IMR-90 (cell line): ENCODE data around the gene THRAP3. TPM values are rescaled to one million over a fixed set of nuclear protein-coding genes. Genes with fewer than 3 reads are reported as not detected.
A peak's percentile ranks its signal among the peaks of the same experiment; 100 is the strongest.

Source experiments
- ATAC-seq: fragments of 200-7000 bp; cut with Tn5 transposase; 2 replicates; pipeline ENCODE4 v1.9.1; 2020; ENCODE audit warnings: low read depth, mild to moderate bottlenecking, moderate library complexity
- BruUV-seq: library from RNA; stranded (reverse); fragments of 400-500 nt; replicated peaks from 2 replicates; lab custom pipeline; 2021; lab: Mats Ljungman, UMichigan
- CTCF ChIA-PET: fragments of 300-600 bp; formaldehyde crosslinking; extraction: SDS; loops from one replicate; lab custom pipeline; 2021; ENCODE audit warnings: antibody characterized with exemption; lab: Yijun Ruan, JAX
- POLR2A ChIA-PET: fragments of 300-600 bp; sonication (Branson Sonifier 250); formaldehyde crosslinking; loops from one replicate; lab custom pipeline; 2022; ENCODE audit warnings: antibody characterized with exemption; ENCODE audit not compliant: unreplicated experiment; lab: Charles Lee
- DNase-seq: peaks from one replicate; pipeline ENCODE4 v3.0.0; 2013
- H2AFZ ChIP-seq: replicated peaks from 2 replicates; pipeline ENCODE3; 2013; ENCODE audit warnings: low read length, mild to moderate bottlenecking; ENCODE audit not compliant: poor library complexity
- H2AK5ac ChIP-seq: 2 replicates; pipeline ENCODE4 v1.6.1; 2013; ENCODE audit warnings: low read depth, low read length, inconsistent platforms
- H2AK9ac ChIP-seq: replicated peaks from 2 replicates; pipeline ENCODE3; 2013; ENCODE audit warnings: mild to moderate bottlenecking, low read depth, low read length, moderate library complexity; ENCODE audit not compliant: poor library complexity
- H2BK120ac ChIP-seq: 2 replicates; pipeline ENCODE4 v1.6.1; 2013; ENCODE audit warnings: low read depth, low read length, inconsistent platforms
- H2BK15ac ChIP-seq: 3 replicates; pipeline ENCODE4 v1.6.1; 2013; ENCODE audit warnings: low read depth, low read length, inconsistent platforms
- H2BK20ac ChIP-seq: 2 replicates; pipeline ENCODE4 v1.6.1; 2013; ENCODE audit warnings: low read depth, mild to moderate bottlenecking, inconsistent platforms, low read length, moderate library complexity
- H2BK5ac ChIP-seq: 2 replicates; pipeline ENCODE4 v1.6.1; 2013; ENCODE audit warnings: mild to moderate bottlenecking, low read depth, low read length, inconsistent platforms; ENCODE audit not compliant: poor library complexity, severe bottlenecking
- H3K14ac ChIP-seq: replicated peaks from 2 replicates; pipeline ENCODE4 v1.6.1; 2013; ENCODE audit warnings: low read depth, low read length, inconsistent platforms
- H3K18ac ChIP-seq: 2 replicates; pipeline ENCODE4 v1.6.1; 2013; ENCODE audit warnings: low read depth, low read length, control low read depth
- H3K23ac ChIP-seq: 2 replicates; pipeline ENCODE4 v1.6.1; 2013; ENCODE audit warnings: low read depth, low read length, inconsistent platforms
- H3K27ac ChIP-seq: 2 replicates; pipeline ENCODE4 v1.5.1; 2013; ENCODE audit warnings: mild to moderate bottlenecking, control low read depth, low read length; ENCODE audit not compliant: insufficient read depth
- H3K27me3 ChIP-seq: 2 replicates; pipeline ENCODE4 v1.6.1; 2013; ENCODE audit warnings: low read length; ENCODE audit not compliant: control insufficient read depth, insufficient read depth
- H3K36me3 ChIP-seq: 2 replicates; pipeline ENCODE4 v1.6.1; 2013; ENCODE audit warnings: low read length, mixed read lengths; ENCODE audit not compliant: control insufficient read depth, insufficient read depth
- H3K4ac ChIP-seq: 2 replicates; pipeline ENCODE4 v1.6.1; 2013; ENCODE audit warnings: low read depth, low read length, inconsistent platforms
- H3K4me1 ChIP-seq: 2 replicates; pipeline ENCODE4 v1.6.1; 2013; ENCODE audit warnings: low read length, mixed read lengths; ENCODE audit not compliant: control insufficient read depth, insufficient read depth
- H3K4me2 ChIP-seq: 2 replicates; pipeline ENCODE4 v1.6.1; 2013; ENCODE audit warnings: low read depth, mild to moderate bottlenecking, control low read depth, low read length, moderate library complexity
- H3K4me3 ChIP-seq: 2 replicates; pipeline ENCODE4 v1.5.1; 2013; ENCODE audit warnings: low read depth, mild to moderate bottlenecking, control low read depth, low read length, moderate library complexity; ENCODE audit not compliant: insufficient read depth
- H3K56ac ChIP-seq: 2 replicates; pipeline ENCODE4 v1.6.1; 2013; ENCODE audit warnings: low read length, inconsistent platforms; ENCODE audit not compliant: insufficient read depth; ENCODE audit errors: extremely low read depth
- H3K79me1 ChIP-seq, 2 experiments: 2 replicates each; pipeline ENCODE4 v1.6.1; 2013; ENCODE audit warnings: low read length in 2 of 2, inconsistent platforms in 1 of 2, low read depth in 1 of 2
- H3K9ac ChIP-seq: 2 replicates; pipeline ENCODE4 v1.6.1; 2013; ENCODE audit warnings: low read depth, low read length, control low read depth
- H3K9me1 ChIP-seq: 2 replicates; pipeline ENCODE4 v1.6.1; 2013; ENCODE audit warnings: low read length, inconsistent platforms; ENCODE audit not compliant: insufficient read depth
- H3K9me3 ChIP-seq: 2 replicates; pipeline ENCODE4 v1.6.1; 2013; ENCODE audit warnings: low read length; ENCODE audit not compliant: control insufficient read depth, insufficient read depth
- H4K20me1 ChIP-seq: 2 replicates; pipeline ENCODE4 v1.6.1; 2013; ENCODE audit warnings: low read length, inconsistent platforms; ENCODE audit not compliant: insufficient read depth
- H4K5ac ChIP-seq: 2 replicates; pipeline ENCODE4 v1.6.1; 2013; ENCODE audit warnings: mild to moderate bottlenecking, low read depth, low read length, control low read depth
- H4K8ac ChIP-seq, 2 experiments: 2 replicates each; pipeline ENCODE4 v1.6.1; 2013; ENCODE audit warnings: low read depth in 2 of 2, low read length in 2 of 2, control low read depth in 1 of 2, inconsistent platforms in 1 of 2
- H4K91ac ChIP-seq: 2 replicates; pipeline ENCODE4 v1.6.1; 2013; ENCODE audit warnings: low read depth, low read length, inconsistent platforms; ENCODE audit not compliant: insufficient read depth
- CTCF ChIP-seq: conservative IDR thresholded peaks from 2 replicates; pipeline ENCODE4 v1.5.1; 2012; ENCODE audit warnings: mild to moderate bottlenecking, low read depth, low read length, improper control_type of control experiment
- WGBS, 2 experiments: methylation state at CpG; one replicate each; pipeline versions ENCODE4 v1.1.5 to v1.1.7; 2013; ENCODE audit warnings: missing lambda C conversion rate in 2 of 2; ENCODE audit not compliant: insufficient read length in 1 of 2; ENCODE audit errors: extremely low coverage in 2 of 2; 5-methylcytosine and 5-hydroxymethylcytosine counted together
- dilution Hi-C: fragments of 300-500 bp; cut with HindIII; formaldehyde crosslinking; loops from one replicate; pipeline ENCODE4 v1.14.3; 2018; ENCODE audit warnings: low sequenced_read_pairs; ENCODE audit not compliant: unreplicated experiment
- in situ Hi-C: fragments of 300-500 bp; cut with MboI; formaldehyde crosslinking; loops from 3 replicates; pipeline ENCODE4 v1.14.3; 2019; ENCODE audit warnings: low sequenced_read_pairs, inconsistent platforms, mixed read lengths
- intact Hi-C: fragments of 100-400 bp; cut with micrococcal nuclease; formaldehyde crosslinking; loops from 2 replicates; pipeline ENCODE4 v1.10.0; 2022
- polyA plus RNA-seq, 3 experiments: library from polyadenylated mRNA; depleted of rRNA; stranded (reverse); fragments of >200 nt; gene quantifications; 2 replicates each; pipeline ENCODE4 v1.2.3, GENCODE V29; 2012; ENCODE audit warnings: low replicate concordance in 1 of 3
- total RNA-seq: library from RNA; depleted of rRNA; stranded (reverse); fragments of >200 nt; gene quantifications from 2 replicates; pipeline ENCODE4 v1.2.3, GENCODE V29; 2012

Gene THRAP3
- total and polyA plus RNA-seq, 2 of the 4 experiments (the other 2 are of a cell fraction), result 60.6 to 66.5 TPM

DNA sequence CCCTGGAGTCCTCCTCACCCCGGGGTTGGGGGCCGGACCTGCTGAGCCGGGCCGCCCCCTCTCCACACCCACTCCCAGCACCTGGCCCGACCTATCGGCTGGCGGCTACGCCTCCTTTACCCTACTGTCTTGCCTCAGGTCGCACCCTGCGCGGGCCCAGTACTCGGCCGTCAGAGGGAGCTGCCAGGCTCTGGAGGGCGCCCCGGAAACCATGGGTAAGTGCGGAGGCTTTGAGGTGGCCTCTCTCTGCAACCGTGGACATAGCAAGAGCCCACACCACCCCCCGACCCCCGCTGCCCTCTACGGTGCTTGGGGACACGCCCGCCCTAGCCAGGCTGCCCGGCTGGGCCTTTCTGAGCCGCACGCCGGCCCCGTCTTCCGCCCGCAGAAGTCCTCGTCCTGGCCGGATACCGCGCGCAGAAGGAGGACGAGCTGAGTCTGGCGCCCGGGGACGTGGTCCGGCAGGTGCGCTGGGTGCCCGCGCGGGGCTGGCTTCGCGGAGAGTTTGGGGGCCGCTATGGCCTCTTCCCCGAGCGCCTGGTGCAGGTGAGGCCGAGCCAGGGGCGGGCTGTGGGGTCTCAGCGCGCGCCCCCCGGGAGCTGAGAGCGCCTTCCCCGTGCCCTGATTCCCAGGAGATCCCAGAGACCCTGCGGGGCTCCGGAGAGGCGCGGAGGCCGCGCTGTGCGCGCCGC is 82.1 kb downstream of the THRAP3 start, which contains the start of gene SH3D21:
TSS of gene SH3D21 (plus strand) at position 159 of the 692 bp plus-strand sequence. CDS start at position 212, 53 bp downstream.
- H2BK5ac ChIP-seq, result peak within 1 kb of the TSS; percentile 67
- peak within 1 kb of the TSS; percentile 91 for H3K23ac ChIP-seq
- H3K4me1 ChIP-seq, result peaks cover 8% of the 10 kb centered on the region
- dilution Hi-C loops (no loop called here), in situ Hi-C loops (no loop called here), intact Hi-C loops (loop anchor here (2.0 kb wide), 1 partner anchor 114 kb away; no protein-coding TSS in a partner anchor)
- H3K4me3 ChIP-seq, result peak within 1 kb of the TSS; percentile 61
- 0 out of 2 replicates have a peak, but pooled peaks cover 3% of the 10 kb centered on the region for H4K20me1 ChIP-seq
- H3K14ac ChIP-seq, result peak within 1 kb of the TSS; percentile 95
- CTCF ChIA-PET, result no interaction called here
- H3K56ac ChIP-seq, result no peak within 1 kb of the TSS
- H2AK9ac ChIP-seq, result peak within 1 kb of the TSS; percentile 99
- BruUV-seq, result no TSS peak
- no peak within 1 kb of the TSS for H2BK20ac ChIP-seq
- H2BK15ac ChIP-seq, result 0 out of 3 replicates have a peak within 1 kb of the TSS, but pooled peaks have one; percentile 7
- peak within 1 kb of the TSS; percentile 47 for H3K27ac ChIP-seq
- peak within 1 kb of the TSS; percentile 88 for H3K4ac ChIP-seq
- H3K4me2 ChIP-seq, result peak within 1 kb of the TSS; percentile 80
- POLR2A ChIA-PET, result no interaction called here
- H4K5ac ChIP-seq, result peak within 1 kb of the TSS; percentile 37; the same call in 1 of the 2 replicates
- H3K9me3 ChIP-seq, result no peaks in the 10 kb centered on the region
- ATAC-seq, result peak; percentile 46
- H3K36me3 ChIP-seq, result peaks cover 31% of the 10 kb centered on the region
- no peaks in the 10 kb centered on the region for H3K27me3 ChIP-seq
- peak within 1 kb of the TSS; percentile 97 for H2AFZ ChIP-seq
- H2AK5ac ChIP-seq, result peak within 1 kb of the TSS; percentile 88
- H3K18ac ChIP-seq, result peak within 1 kb of the TSS; percentile 7; the same call in 1 of the 2 replicates
- no peak for TF ChIP-seq CTCF
- 4% methylated on average over 21 of the region's 65 CpGs; no CpG with 5 or more reads in 1 of the 2 experiments for WGBS, 2 experiments
- H2BK120ac ChIP-seq, result peak within 1 kb of the TSS; percentile 60; the same call in 1 of the 2 replicates
- H4K91ac ChIP-seq, result peak within 1 kb of the TSS; percentile 53; the same call in 1 of the 2 replicates
- H3K79me1 ChIP-seq, result peaks cover 22 to 54% of the 10 kb centered on the region in 2 experiments; a peak in 3 of 4 replicates
- DNase-seq, result no peak
- H3K9ac ChIP-seq, result peak within 1 kb of the TSS; percentile 76
- H4K8ac ChIP-seq, result peak within 1 kb of the TSS; percentile 7 to 87; a peak in 3 of 4 replicates
- peaks cover 8% of the 10 kb centered on the region for H3K9me1 ChIP-seq
